Measurements from ENCODE around the gene SULT4A1.
"Not testable (repeated sequence)": the region's sequence is repeated elsewhere in the genome, so short reads cannot be mapped to it uniquely, and the experiment has no call there.

SULT4A1 gene

DNA sequence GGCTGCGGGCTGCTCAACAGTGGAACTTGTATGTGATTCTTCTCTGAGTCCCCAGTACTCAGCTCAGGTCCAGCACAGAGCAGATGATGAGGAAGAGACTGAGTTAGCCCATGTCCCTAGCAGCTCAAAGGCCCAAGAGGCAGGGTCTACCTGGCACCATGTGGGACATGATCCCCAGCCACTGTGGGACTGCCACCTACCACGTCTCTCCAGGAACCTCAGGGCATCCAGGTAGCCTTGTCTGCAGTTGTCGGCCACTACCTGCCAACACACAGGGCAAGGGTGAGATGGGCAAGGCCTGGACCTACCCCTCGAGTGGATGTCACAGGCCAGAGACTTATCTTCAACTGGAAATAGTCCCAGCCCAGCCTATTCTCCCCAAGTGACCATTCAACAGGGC is 25.1 kb upstream of the SULT4A1 start:
- in situ Hi-C loops (cut with MboI; ENCODE audit: low sequenced_read_pairs): no loop called here

DNA sequence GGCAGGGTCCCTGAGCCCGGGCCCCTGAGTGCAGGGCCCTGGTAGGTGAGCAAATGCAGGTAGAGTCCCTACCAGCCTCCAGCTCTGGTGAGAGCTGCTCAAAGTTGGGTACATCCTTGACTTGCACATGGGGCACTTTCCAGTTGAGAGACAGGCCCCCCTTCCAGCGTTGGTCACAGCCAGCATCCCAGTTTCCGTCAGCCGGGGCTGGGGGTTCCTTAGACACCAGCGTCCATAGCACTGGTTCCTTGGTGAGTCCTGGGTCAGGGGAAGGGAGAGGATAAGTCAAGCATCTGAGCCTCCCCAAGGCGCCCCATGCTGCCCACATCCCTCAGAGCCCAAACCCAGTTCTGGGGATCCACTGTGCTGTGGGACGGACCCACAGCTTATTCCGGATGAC is 23.9 kb upstream of the SULT4A1 start:
- in situ Hi-C loops (cut with MboI; ENCODE audit: low sequenced_read_pairs): no loop called here

DNA sequence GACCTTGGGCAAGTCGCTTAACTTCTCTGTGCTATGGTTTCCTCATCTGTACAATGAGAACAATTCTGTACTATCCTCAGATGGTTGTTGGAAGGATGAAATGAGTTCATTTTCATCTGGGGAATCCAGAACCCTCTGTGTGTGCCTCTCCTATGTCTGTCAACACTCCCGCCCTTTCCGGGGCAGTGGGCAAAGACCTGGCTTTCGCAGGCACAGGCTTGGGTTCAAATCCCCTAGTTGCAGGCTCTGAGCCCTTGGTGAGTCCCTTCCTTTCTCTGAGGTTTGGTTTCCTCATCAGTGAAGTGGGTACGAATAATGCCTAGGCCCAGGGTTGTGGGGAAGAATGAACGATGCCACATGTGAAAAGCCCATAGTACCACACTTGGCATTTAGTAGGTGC is 23.5 kb upstream of the SULT4A1 start:
- in situ Hi-C loops (cut with MboI; ENCODE audit: low sequenced_read_pairs): no loop called here

GRCh38 chr22:43885319-43885671 is 23.0 kb upstream of the SULT4A1 start:
- in situ Hi-C loops (cut with MboI; ENCODE audit: low sequenced_read_pairs): no loop called here

DNA sequence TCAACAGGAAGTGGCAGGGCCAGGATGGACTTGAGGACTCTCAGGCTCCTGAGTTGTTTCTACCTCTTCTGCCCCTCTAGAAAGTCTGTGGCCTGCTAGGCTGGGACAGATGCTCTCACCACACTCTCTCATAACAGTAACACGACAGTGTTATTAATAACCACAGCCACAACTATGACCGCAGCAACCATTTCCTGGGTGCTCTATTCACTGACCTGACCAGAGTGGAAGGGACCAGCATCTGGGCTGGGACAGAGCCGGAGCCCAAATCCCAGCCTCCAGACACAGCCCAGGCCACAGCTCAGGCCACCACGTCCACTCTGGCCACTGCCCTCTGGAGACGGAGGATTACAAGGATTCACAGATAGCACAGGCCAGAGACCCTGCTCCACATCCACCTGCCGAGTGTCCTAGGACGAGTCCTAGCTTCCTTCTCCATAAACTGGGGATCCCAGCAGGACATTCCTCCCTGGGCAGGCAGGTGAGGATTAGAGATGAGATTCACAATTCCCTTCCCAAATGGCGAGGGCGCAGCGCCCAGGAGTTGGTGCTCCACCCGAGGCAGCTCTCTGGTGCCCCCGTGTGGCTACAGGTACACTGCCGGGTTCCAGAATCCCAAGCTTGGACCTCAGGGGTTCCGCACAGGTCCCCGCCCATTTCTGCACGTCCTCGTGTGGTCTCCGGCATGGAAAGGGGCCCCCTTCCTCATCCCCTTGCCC is 22.4 kb upstream of the SULT4A1 start:
- in situ Hi-C loops (cut with MboI; ENCODE audit: low sequenced_read_pairs): no loop called here

DNA sequence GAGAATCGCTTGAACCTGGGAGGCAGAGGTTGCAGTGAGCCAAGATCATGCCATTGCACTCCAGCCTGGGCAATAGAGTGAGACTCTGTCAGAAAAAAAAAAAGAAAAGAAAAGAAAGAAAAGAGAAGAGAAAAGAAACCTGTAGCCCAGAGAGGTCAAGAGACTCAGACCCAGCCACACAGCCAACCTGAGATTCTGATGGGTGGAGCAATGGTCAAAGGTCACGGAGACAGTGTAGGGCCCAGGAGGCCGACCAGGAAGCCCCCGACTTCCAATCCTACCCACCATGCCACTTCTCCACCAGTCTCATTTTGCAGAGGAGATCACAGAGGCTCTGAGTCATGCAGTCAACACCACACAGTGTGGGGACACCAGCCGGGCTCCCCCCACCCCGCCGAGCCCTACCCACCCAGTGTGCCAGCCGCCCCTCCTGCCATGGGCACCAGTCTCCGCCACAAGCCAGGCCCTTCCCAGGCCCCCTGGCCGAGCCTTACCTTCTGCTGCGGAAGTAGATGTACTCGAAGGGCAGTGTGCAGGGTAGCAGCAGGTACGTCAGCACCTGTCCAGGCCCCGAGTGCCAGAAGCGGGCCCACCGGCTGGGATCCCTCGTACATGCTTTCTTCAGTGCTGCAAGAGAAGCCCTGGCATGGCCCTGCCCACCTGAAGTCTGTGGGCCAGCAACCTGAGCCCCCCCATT is 21.6 kb upstream of the SULT4A1 start:
- in situ Hi-C loops (cut with MboI; ENCODE audit: low sequenced_read_pairs): no loop called here

DNA sequence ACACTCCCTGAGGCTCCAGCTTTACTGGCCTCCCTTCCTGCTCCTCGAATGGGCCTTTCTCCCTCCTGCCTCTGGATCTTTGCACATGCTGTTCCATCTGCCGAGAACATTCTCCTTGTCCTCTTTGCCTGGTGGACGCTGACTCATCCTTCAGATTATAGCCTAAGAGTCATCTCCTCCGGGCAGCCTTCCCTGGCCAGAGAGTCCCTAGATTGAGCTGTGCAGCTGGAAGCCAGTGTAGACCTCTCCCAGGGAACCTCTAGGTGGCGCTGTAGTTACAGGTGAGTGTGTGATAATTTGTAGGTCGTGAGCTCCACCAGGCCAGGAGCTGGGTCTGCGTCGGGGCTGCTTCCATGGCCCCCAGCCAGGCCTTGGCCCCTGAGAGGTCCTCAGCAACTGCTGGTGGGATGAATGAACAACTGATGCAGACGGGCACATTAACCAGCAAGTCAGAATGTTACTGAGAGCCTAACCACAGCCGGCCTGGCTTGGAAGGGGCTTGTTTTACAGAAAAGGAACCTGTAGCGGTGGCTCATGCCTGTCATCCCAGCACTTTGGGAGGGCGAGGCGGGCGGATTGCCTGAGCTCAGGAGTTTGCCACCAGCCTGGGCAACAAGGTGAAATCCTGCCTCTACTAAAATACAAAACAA is 20.8 kb upstream of the SULT4A1 start:
- in situ Hi-C loops (cut with MboI; ENCODE audit: low sequenced_read_pairs): no loop called here

DNA sequence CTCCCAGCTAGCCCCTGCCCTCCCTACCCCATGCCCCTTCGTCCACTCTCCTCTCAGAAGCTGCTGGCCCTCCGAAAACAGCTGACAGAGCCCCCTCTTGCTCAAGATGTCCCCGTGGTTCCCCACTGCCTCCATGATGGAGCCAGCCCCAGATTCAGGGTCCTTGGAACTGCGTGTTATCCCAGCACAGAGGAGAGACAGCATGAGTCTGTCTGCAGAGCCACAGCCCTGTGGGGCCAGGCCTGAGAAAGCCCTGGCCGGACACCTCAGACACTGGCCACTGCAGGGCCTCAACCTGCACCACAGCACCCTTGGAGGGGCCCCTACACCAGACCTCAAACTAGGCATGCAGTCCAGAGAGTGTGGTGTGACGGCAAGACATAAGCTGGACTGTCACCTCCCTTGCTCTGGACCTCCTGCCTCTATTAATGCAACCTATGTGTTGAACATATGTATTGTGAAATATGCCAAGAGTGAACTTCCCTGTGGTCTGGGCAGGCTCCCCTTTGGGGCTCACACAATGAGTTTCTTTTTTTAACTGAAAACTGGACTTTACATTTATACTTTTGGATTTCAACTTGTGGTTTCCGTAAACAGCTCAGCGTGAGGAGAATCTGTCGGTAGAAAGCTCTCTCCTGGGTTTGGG is 19.9 kb upstream of the SULT4A1 start:
- in situ Hi-C loops (cut with MboI; ENCODE audit: low sequenced_read_pairs): no loop called here

- in situ Hi-C loops (cut with MboI; ENCODE audit: low sequenced_read_pairs): no loop called here
Observed at GRCh38 chr22:43881091-43882061, 19.1 kb upstream of the SULT4A1 start.

DNA sequence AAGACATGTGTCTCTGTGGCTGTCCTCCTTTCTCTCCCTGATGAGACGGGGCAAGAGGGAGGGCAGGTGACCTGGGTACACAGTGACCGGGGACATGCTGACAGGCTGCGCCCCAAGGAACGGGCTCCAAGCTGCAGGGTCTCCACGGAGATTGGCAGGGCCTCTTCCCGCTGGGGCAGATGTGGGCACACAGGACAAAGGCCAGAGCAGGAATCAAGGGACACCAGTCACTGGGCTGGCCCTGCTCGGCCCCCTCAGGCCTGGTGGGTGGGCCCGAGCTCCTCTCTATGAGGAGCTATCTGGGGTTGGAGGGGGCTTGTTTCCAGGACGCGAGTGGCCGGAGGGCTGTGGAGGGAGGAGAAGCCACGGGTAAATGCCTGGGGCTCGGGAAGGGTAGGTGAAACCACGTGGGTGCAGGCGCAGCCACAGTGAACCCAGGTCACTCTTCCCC is 18.3 kb upstream of the SULT4A1 start:
- in situ Hi-C loops (cut with MboI; ENCODE audit: low sequenced_read_pairs): no loop called here

DNA sequence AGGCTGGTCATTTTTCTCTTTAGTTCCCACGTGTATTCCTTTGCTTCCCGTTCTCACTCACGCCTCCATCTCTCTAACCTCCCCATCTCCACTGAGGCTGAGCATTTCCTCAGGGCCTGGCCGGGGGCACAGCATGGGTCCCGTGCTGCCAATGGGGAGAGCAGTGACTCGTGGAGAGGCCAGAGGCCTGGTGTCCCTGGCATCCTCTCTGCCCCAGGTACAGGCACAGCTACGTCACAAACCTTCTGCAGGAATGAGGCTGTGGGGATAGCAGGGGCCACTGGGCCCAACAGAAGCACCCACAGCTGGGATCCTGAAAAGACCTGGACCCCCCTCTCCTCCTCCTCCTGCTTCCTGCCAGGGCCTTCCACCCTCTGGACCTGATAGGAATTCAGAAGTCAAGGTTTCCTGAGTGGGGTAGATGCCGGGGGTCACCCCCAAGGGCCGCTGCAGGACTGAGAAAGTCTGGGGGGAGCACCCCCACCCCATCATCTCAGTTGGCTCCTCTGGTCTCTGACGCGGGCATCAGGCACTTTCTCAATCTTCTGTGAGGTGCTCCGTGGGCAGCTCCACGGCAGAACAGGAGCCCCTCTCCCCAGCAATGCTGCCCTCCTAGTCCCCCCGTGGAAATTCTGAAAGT is 17.7 kb upstream of the SULT4A1 start:
- in situ Hi-C loops (cut with MboI; ENCODE audit: low sequenced_read_pairs): no loop called here

- in situ Hi-C loops (cut with MboI; ENCODE audit: low sequenced_read_pairs): no loop called here
Observed at GRCh38 chr22:43878831-43879550, 16.7 kb upstream of the SULT4A1 start.

DNA sequence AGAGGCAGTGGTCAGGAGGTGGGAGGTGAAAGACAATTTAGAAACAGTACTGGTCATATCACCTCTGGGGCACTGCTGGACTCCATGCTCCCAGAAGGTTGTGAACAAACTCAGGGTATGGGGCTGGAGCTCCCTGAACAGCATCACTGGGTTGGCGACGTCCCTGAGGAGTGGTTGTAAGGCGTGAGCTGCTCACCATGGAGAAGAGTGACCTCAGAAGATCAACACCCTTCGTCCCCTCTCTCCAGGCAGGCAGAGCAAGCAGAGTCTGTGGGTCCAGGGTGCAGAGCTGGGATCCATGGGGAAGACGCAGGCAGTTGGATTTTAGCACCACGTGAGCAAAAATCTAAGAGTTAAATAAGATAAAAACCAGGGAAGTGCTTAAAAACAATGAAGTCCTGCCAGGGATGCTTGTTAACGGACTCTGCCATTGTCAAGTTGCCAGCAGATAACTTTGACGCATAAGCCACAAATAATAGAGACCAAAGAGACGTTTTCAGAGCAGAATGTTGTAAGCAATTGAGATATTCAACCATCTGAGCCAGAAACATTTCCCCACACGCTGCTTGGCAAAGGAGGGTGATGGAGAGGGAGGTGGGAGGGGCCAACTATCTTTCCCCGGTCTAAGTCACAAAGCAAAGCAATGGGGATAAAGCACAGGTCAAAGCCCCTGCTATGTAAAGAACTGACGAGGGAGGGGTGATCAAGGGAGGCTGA is 15.9 kb upstream of the SULT4A1 start:
- in situ Hi-C loops (cut with MboI; ENCODE audit: low sequenced_read_pairs): no loop called here

- in situ Hi-C loops (cut with MboI; ENCODE audit: low sequenced_read_pairs): no loop called here
Observed at GRCh38 chr22:43876866-43877509, 14.7 kb upstream of the SULT4A1 start.

- in situ Hi-C loops (cut with MboI; ENCODE audit: low sequenced_read_pairs): no loop called here
Observed at GRCh38 chr22:43869799-43870198, 7.5 kb upstream of the SULT4A1 start.

- in situ Hi-C loops (cut with MboI; ENCODE audit: low sequenced_read_pairs): not testable (repeated sequence)
Observed at GRCh38 chr22:43869001-43869400, 6.7 kb upstream of the SULT4A1 start.

DNA sequence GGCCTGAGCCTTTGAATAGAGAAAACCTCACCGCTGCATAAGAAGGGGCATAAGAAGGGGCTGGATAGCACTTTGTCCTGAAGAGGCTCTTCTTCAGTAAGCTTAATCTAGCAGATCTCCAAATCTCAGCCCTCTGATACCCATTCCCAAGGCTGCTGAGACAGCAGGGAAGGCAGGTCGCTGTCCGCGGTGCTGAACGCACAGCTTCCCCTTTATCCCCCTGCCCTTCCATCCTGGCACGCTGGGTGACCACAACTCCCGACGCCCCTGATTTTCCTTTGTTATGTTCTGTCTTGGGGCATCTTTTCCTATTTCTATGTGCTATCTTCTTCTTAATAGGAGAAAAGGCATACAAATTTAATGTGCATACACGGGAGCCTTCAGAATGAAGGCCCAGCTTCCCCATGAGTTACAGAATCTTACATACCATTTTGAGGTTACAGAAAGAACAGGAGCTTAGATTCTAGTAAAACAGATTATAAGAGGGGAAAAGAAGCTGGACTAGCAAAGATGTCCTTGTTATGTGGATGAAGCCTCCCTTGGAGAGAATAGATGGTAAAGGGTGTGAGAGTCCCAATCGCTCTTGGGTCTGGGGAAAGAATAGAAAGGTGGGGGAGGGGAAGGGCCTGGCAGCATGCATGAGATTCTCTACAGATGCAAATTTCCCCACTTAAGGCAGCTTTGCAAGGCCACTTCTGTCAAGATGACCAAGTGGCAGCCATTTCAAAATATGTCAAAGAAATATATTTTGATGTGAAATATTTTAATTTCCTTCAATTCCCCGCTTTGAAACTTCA is 5.7 kb upstream of the SULT4A1 start:
- in situ Hi-C loops (cut with MboI; ENCODE audit: low sequenced_read_pairs): no loop called here

DNA sequence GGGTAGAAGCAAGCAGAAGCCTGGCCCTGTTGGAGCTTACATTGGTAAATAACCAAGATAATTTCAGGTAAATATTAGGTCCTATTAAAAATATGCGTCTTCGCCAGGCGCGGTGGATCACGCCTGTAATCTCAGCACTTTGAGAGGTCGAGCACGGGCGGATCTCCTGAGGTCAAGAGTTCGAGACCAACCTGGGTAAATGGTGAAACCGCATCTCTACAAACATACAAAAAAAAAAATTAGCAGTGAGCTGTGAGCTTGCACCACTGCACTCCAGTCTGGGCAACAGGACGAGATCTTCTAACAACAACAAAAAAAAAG is 529 bp upstream of the SULT4A1 start:
- in situ Hi-C loops (cut with MboI; ENCODE audit: low sequenced_read_pairs): no loop called here
